Suppressor macrophage treated with lipopolysaccharide for 4 hours (primary cell): ENCODE results near the gene ARHGEF37.
"Not testable (repeated sequence)": the region's sequence is repeated elsewhere in the genome, so short reads cannot be mapped to it uniquely, and the experiment has no call there.

Experiments used
- DNase-seq: peaks from one replicate; pipeline ENCODE4 v3.0.0-alpha.2; 2020

Gene ARHGEF37

GRCh38 chr5:149572170-149572569, 9.1 kb upstream of the ARHGEF37 start:
- no peak for DNase-seq

GRCh38 chr5:149572576-149573231, 8.6 kb upstream of the ARHGEF37 start:
- DNase-seq = no peak

GRCh38 chr5:149575131-149575530, 6.2 kb upstream of the ARHGEF37 start:
- no peak for DNase-seq

- no peak for DNase-seq
Measured at GRCh38 chr5:149576021-149576420, 5.3 kb upstream of the ARHGEF37 start.

GRCh38 chr5:149578896-149579295, 2.4 kb upstream of the ARHGEF37 start:
- no peak for DNase-seq

GRCh38 chr5:149580808-149581191, 498 bp upstream of the ARHGEF37 start:
- DNase-seq = no peak

GRCh38 chr5:149581931-149582768, 852 bp downstream of the ARHGEF37 start:
- DNase-seq = no peak

- DNase-seq = no peak
Measured at GRCh38 chr5:149583394-149583793, 2.1 kb downstream of the ARHGEF37 start.

- no peak for DNase-seq
Measured at GRCh38 chr5:149584121-149584520, 2.8 kb downstream of the ARHGEF37 start.

GRCh38 chr5:149585910-149586309, 4.6 kb downstream of the ARHGEF37 start:
- DNase-seq = no peak

- DNase-seq = no peak
Measured at GRCh38 chr5:149586708-149587318, 5.5 kb downstream of the ARHGEF37 start.

- DNase-seq = peak; percentile 43
Measured at GRCh38 chr5:149588936-149589335, 7.6 kb downstream of the ARHGEF37 start.

GRCh38 chr5:149593370-149593769, 12.1 kb downstream of the ARHGEF37 start:
- no peak for DNase-seq

GRCh38 chr5:149594206-149594895, 13.1 kb downstream of the ARHGEF37 start:
- DNase-seq = no peak

- not testable (repeated sequence) for DNase-seq
Measured at GRCh38 chr5:149595105-149595504, 13.8 kb downstream of the ARHGEF37 start.

- DNase-seq = no peak
Measured at GRCh38 chr5:149596712-149597111, 15.4 kb downstream of the ARHGEF37 start.

- DNase-seq = no peak
Measured at GRCh38 chr5:149597618-149598017, 16.3 kb downstream of the ARHGEF37 start.

GRCh38 chr5:149598234-149598633, 16.9 kb downstream of the ARHGEF37 start:
- not testable (repeated sequence) for DNase-seq

- DNase-seq = no peak
Measured at GRCh38 chr5:149598966-149599365, 17.7 kb downstream of the ARHGEF37 start.

GRCh38 chr5:149599375-149599774, 18.1 kb downstream of the ARHGEF37 start:
- no peak for DNase-seq

- DNase-seq = no peak
Measured at GRCh38 chr5:149600932-149601331, 19.6 kb downstream of the ARHGEF37 start.

GRCh38 chr5:149603210-149603609, 21.9 kb downstream of the ARHGEF37 start:
- no peak for DNase-seq

- DNase-seq = no peak
Measured at GRCh38 chr5:149603920-149604319, 22.6 kb downstream of the ARHGEF37 start.
